H1 (cell line): ENCODE results near the gene PDE1A. TPM values are rescaled to one million over a fixed set of nuclear protein-coding genes. Genes with fewer than 3 reads are reported as not detected.

Experiments used
- CTBP2 ChIP-seq: IDR thresholded peaks from 2 replicates; pipeline ENCODE4 v1.7.0; 2011; ENCODE audit warnings: borderline replicate concordance, mild to moderate bottlenecking, moderate library complexity, mixed read lengths, low read length; ENCODE audit not compliant: insufficient read depth, insufficient read length
- RNF2 ChIP-seq: fragments of 200-900, 300-1000 bp; sonication (generic); IDR thresholded peaks from 2 replicates; pipeline ENCODE4 v1.7.1; 2016; ENCODE audit warnings: borderline replicate concordance, low read depth, mild to moderate bottlenecking, antibody characterized with exemption, low read length; ENCODE audit not compliant: poor library complexity, severe bottlenecking; ENCODE audit errors: missing control alignments
- polyA plus RNA-seq, 7 experiments: library from polyadenylated mRNA; depleted of rRNA in 3 of 7; stranded (reverse) in 5 of 7; unstranded in 2 of 7; fragments of >200 nt in 5 of 7; fragments of 200-250 nt in 2 of 7; gene quantifications; 1 replicate in 5 of 7; 2 replicates in 1 of 7; 4 replicates in 1 of 7; pipeline versions ENCODE4 v1.2.1 to v1.2.3, GENCODE V29; 2011 to 2013; ENCODE audit warnings: missing spikeins in 2 of 7, mixed read lengths in 2 of 7
- total RNA-seq: library from RNA; stranded (reverse); fragmentation: NEBNext Ultra II Directional; extraction: Animal tissue kit (Norgen Biotek cat#: 25700); gene quantifications from 2 replicates; pipeline ENCODE4 v1.2.1, GENCODE V29; 2021

The PDE1A gene
- total and polyA plus RNA-seq, 2 of the 8 experiments (the other 6 are each of a cell fraction or from before 2014, with no cell fraction given) = 0.34 TPM; not detected in 1

DNA sequence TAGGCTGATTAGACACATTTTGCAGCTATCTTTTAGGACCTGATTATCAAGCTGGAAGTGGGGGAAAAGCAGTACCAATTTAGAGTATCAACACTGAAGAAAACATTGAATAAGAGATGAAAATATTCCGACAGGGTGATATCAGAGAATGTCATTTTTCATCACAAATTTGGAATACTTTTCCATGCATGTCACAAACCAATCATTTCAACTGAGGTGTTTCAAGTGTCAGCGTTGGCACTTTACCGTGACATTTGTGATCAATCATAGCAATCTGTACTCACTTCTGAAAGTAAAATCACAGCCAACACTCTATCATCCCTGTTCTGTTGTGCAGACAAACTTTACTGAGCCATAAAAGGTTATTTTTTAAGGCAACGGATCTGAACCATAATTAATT is 75.4 kb downstream of the PDE1A start (continued):
- TF ChIP-seq CTBP2 = no peak
- no peak for TF ChIP-seq RNF2
